GM12878 (cell line): ENCODE results near the gene ZBTB5. TPM values are rescaled to one million over a fixed set of nuclear protein-coding genes. Genes with fewer than 3 reads are reported as not detected.
A peak's percentile ranks its signal among the peaks of the same experiment; 100 is the strongest.

Source experiments
- CREB1 ChIP-seq: IDR thresholded peaks from 2 replicates; pipeline ENCODE4 v1.6.1; 2012; ENCODE audit warnings: low read depth, mild to moderate bottlenecking, inconsistent platforms
- NR2F1 ChIP-seq: fragments of 450-650 bp; conservative IDR thresholded peaks from 2 replicates; pipeline ENCODE4 v1.6.1; 2017; ENCODE audit warnings: mild to moderate bottlenecking
- PML ChIP-seq: IDR thresholded peaks from 2 replicates; pipeline ENCODE4 v1.6.1; 2012; ENCODE audit warnings: low read length, inconsistent platforms
- SPI1 ChIP-seq: IDR thresholded peaks from 2 replicates; pipeline ENCODE4 v1.6.1; 2011; ENCODE audit warnings: low read depth, mild to moderate bottlenecking, low read length, moderate library complexity, borderline replicate concordance; ENCODE audit not compliant: insufficient read depth
- TAF1 ChIP-seq: IDR thresholded peaks from 2 replicates; pipeline ENCODE4 v1.6.1; 2011; ENCODE audit warnings: mild to moderate bottlenecking, low read depth, low read length, borderline replicate concordance
- ZNF274 ChIP-seq: IDR thresholded peaks from one replicate; pipeline ENCODE4 v1.8.0; 2011; ENCODE audit not compliant: insufficient read length, insufficient read depth
- polyA plus RNA-seq, 11 experiments: library from polyadenylated mRNA; depleted of rRNA in 4 of 11; unstranded in 6 of 11; stranded (reverse) in 5 of 11; fragments of >200 nt; fragmentation: Nextera tagmentation in 4 of 11; fragmentation: Illumina TruSeq in 1 of 11; extraction: Ambion mirVana in 4 of 11; extraction: Trizol in 1 of 11; gene quantifications; 1 replicate in 1 of 11; 2 replicates in 10 of 11; pipeline versions ENCODE4 v1.2.1 to v1.2.3, GENCODE V29; 2011 to 2016; ENCODE audit warnings: inconsistent platforms in 2 of 11, missing spikeins in 2 of 11, low read depth in 1 of 11
- total RNA-seq, 4 experiments: library from RNA; depleted of rRNA in 3 of 4; stranded (reverse); fragments of >200 nt in 3 of 4; fragmentation: Illumina TruSeq in 1 of 4; extraction: Trizol in 1 of 4; gene quantifications; 2 replicates each; pipeline versions ENCODE4 v1.2.1 to v1.2.3, GENCODE V29; 2013 to 2021
- TF ChIP-seq, protein P1 (sequence below): fragments of 450-650 bp; IDR thresholded peaks from 2 replicates; pipeline ENCODE4 v1.6.1; 2016; ENCODE audit warnings: mild to moderate bottlenecking, moderate library complexity, borderline replicate concordance
- TF ChIP-seq, protein P2 (sequence below): IDR thresholded peaks from 2 replicates; pipeline ENCODE4 v1.6.1; 2011; ENCODE audit warnings: borderline replicate concordance, low read depth, mild to moderate bottlenecking, moderate library complexity, mixed read lengths, low read length; ENCODE audit not compliant: insufficient read depth; ENCODE audit errors: extremely low read length
- TF ChIP-seq, protein P3 (sequence below): IDR thresholded peaks from 2 replicates; pipeline ENCODE4 v1.6.1; 2012; ENCODE audit warnings: low read depth, low read length, improper control_type of control experiment
- TF ChIP-seq, protein P4 (sequence below): IDR thresholded peaks from 2 replicates; pipeline ENCODE4 v1.6.1; 2011; ENCODE audit warnings: mild to moderate bottlenecking, low read depth, low read length, moderate library complexity; ENCODE audit not compliant: insufficient replicate concordance
- TF ChIP-seq, protein P5 (sequence below): fragments of 450-650 bp; IDR thresholded peaks from 2 replicates; pipeline ENCODE4 v1.6.1; 2017; ENCODE audit warnings: mild to moderate bottlenecking, moderate library complexity
- TF ChIP-seq, protein P6 (sequence below): IDR thresholded peaks from 2 replicates; pipeline ENCODE4 v1.6.1; 2011; ENCODE audit warnings: low read depth, low read length, improper control_type of control experiment, borderline replicate concordance

The ZBTB5 gene
- total and polyA plus RNA-seq, 10 of the 15 experiments (the other 5 are each of a cell fraction or from before 2014, with no cell fraction given) = 1.4 to 32.5 (median 12.1) TPM

DNA sequence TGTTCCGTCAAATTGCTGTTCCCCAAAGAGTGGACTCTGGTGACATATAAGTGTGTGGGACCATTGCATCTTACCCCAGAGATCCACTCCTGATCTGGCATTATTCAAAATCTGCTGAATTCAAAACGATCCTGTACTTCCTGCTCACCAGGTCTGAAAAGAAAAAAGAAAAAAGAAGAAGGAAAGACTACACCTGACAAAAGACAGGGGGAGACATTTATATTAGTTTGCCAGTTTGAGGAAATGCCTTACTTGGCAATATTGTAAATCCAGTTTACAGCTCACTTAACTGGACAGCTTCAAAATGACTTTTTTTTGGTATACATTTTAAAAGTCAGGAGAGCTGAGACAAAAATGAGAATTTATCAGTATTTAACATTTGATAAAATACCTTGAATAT lies 57.8 kb downstream of the ZBTB5 start (continued):
- TF ChIP-seq, protein P1, sequence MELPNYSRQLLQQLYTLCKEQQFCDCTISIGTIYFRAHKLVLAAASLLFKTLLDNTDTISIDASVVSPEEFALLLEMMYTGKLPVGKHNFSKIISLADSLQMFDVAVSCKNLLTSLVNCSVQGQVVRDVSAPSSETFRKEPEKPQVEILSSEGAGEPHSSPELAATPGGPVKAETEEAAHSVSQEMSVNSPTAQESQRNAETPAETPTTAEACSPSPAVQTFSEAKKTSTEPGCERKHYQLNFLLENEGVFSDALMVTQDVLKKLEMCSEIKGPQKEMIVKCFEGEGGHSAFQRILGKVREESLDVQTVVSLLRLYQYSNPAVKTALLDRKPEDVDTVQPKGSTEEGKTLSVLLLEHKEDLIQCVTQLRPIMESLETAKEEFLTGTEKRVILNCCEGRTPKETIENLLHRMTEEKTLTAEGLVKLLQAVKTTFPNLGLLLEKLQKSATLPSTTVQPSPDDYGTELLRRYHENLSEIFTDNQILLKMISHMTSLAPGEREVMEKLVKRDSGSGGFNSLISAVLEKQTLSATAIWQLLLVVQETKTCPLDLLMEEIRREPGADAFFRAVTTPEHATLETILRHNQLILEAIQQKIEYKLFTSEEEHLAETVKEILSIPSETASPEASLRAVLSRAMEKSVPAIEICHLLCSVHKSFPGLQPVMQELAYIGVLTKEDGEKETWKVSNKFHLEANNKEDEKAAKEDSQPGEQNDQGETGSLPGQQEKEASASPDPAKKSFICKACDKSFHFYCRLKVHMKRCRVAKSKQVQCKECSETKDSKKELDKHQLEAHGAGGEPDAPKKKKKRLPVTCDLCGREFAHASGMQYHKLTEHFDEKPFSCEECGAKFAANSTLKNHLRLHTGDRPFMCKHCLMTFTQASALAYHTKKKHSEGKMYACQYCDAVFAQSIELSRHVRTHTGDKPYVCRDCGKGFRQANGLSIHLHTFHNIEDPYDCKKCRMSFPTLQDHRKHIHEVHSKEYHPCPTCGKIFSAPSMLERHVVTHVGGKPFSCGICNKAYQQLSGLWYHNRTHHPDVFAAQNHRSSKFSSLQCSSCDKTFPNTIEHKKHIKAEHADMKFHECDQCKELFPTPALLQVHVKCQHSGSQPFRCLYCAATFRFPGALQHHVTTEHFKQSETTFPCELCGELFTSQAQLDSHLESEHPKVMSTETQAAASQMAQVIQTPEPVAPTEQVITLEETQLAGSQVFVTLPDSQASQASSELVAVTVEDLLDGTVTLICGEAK = no peak
- TF ChIP-seq ZNF274 (no peak), PML (no peak), CREB1 (no peak), TAF1 (peak; percentile 26; the same call in 1 of the 2 replicates), NR2F1 (no peak), SPI1 (peak; percentile 22; the same call in 1 of the 2 replicates)
- TF ChIP-seq, protein P2, sequence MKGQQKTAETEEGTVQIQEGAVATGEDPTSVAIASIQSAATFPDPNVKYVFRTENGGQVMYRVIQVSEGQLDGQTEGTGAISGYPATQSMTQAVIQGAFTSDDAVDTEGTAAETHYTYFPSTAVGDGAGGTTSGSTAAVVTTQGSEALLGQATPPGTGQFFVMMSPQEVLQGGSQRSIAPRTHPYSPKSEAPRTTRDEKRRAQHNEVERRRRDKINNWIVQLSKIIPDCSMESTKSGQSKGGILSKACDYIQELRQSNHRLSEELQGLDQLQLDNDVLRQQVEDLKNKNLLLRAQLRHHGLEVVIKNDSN = no peak
- TF ChIP-seq, protein P3, sequence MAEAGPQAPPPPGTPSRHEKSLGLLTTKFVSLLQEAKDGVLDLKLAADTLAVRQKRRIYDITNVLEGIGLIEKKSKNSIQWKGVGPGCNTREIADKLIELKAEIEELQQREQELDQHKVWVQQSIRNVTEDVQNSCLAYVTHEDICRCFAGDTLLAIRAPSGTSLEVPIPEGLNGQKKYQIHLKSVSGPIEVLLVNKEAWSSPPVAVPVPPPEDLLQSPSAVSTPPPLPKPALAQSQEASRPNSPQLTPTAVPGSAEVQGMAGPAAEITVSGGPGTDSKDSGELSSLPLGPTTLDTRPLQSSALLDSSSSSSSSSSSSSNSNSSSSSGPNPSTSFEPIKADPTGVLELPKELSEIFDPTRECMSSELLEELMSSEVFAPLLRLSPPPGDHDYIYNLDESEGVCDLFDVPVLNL = no peak
- TF ChIP-seq, protein P4, sequence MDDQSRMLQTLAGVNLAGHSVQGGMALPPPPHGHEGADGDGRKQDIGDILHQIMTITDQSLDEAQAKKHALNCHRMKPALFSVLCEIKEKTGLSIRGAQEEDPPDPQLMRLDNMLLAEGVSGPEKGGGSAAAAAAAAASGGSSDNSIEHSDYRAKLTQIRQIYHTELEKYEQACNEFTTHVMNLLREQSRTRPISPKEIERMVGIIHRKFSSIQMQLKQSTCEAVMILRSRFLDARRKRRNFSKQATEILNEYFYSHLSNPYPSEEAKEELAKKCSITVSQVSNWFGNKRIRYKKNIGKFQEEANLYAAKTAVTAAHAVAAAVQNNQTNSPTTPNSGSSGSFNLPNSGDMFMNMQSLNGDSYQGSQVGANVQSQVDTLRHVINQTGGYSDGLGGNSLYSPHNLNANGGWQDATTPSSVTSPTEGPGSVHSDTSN = no peak
- TF ChIP-seq, protein P5, sequence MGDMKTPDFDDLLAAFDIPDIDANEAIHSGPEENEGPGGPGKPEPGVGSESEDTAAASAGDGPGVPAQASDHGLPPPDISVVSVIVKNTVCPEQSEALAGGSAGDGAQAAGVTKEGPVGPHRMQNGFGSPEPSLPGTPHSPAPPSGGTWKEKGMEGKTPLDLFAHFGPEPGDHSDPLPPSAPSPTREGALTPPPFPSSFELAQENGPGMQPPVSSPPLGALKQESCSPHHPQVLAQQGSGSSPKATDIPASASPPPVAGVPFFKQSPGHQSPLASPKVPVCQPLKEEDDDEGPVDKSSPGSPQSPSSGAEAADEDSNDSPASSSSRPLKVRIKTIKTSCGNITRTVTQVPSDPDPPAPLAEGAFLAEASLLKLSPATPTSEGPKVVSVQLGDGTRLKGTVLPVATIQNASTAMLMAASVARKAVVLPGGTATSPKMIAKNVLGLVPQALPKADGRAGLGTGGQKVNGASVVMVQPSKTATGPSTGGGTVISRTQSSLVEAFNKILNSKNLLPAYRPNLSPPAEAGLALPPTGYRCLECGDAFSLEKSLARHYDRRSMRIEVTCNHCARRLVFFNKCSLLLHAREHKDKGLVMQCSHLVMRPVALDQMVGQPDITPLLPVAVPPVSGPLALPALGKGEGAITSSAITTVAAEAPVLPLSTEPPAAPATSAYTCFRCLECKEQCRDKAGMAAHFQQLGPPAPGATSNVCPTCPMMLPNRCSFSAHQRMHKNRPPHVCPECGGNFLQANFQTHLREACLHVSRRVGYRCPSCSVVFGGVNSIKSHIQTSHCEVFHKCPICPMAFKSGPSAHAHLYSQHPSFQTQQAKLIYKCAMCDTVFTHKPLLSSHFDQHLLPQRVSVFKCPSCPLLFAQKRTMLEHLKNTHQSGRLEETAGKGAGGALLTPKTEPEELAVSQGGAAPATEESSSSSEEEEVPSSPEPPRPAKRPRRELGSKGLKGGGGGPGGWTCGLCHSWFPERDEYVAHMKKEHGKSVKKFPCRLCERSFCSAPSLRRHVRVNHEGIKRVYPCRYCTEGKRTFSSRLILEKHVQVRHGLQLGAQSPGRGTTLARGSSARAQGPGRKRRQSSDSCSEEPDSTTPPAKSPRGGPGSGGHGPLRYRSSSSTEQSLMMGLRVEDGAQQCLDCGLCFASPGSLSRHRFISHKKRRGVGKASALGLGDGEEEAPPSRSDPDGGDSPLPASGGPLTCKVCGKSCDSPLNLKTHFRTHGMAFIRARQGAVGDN = 0 out of 2 replicates have a peak, but pooled peaks have one; percentile 10
- TF ChIP-seq, protein P6, sequence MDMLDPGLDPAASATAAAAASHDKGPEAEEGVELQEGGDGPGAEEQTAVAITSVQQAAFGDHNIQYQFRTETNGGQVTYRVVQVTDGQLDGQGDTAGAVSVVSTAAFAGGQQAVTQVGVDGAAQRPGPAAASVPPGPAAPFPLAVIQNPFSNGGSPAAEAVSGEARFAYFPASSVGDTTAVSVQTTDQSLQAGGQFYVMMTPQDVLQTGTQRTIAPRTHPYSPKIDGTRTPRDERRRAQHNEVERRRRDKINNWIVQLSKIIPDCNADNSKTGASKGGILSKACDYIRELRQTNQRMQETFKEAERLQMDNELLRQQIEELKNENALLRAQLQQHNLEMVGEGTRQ = no peak
